GM19395 (cell line): ENCODE results near the gene SLC45A2.

Source experiments
- ATAC-seq: cut with Tn5 transposase; IDR thresholded peaks from one replicate; pipeline ENCODE4 v1.9.1; 2021; ENCODE audit warnings: mild to moderate bottlenecking, moderate library complexity; ENCODE audit not compliant: unreplicated experiment

Gene SLC45A2

DNA sequence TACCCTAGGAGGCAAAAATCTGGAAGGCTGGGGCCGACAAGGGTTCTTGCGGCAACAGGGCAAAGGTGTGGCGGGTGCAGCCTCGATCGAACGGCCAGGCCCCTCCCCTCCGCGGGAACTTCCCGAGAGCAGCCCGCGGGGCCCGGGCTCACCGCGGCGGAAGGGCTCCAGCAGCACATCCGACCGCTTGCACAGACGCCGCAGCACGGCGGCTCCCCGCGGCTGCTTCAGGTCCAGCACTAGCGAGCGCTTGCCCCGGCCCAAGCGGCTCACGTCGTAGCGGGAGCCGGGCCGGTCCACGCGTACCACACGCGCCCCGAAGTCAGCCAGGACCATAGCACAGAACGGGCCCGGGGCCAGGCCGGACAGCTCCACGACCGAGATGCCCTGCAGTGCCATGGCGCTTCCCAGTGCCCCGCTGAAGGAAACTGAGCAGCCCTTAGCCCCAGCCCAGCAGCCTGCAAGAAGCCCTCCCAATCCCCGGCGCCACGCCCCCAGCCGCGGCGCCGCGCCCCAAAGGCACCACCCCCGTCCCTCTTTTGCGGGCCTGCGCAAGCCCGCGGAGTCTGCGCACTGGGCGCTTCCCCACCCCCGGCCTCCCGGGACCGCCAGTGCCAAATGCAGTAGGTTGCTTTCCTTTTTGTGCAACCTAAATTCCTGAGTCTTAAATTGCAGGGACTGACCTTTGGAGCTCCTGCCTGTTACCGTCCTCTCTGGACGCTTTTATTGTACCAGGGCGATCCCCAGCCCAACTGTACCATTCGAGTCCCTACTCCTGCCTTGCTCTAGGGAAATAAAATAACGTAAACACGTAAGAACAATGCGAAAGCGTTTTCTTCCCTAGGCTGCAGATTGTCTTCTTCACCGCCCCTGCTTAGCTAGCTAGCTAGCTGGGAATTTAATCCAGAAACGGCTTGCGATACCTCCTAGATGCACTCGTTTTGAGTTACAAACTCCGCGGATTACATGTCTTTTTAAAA, 23.4 kb upstream of the SLC45A2 start, which contains the start of gene AMACR:
Gene AMACR, minus strand, starts transcription at position 430 of the 980 bp plus-strand sequence. Its CDS starts 31 bp downstream, at position 399.
- peak; percentile 95 for ATAC-seq

DNA sequence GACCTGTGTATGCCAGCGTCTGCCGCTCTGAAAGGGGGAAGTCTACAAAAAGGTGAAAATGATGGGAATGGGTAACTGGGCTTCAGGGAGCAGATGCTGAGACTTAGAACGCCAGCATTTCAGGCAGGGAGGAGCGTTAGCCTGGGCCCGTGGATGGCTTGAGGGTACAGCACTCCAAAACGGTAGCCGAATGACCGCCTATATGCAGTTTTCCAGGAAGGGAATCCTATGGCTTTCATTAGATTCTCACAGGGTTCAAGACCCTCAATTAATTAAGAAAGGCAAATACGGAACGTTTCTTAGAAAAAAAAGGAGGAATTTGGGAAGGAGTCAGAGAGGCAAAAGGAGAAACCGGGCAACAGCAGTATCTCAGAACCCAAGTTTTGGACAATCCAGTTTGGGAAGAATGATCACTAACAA, 22.7 kb upstream of the SLC45A2 start:
- no peak for ATAC-seq

DNA sequence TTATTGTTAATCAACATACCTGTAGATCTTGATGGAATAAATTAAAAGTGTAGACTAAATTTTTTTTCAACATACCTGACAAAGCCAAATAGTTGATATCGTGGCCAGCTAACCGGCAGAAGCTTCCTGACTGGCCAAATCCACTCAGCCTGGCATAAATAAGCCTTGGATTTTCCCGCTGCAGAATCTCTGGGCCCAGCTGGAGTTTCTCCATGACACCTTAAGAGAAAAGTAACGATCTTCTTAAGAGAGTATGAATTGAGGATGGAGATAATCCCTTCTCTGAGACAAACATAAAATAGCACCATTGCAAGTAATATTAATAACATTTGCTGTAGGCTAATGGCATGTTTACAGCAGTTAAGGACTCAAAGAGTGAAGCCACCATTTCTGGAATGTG, 21.2 kb upstream of the SLC45A2 start:
- ATAC-seq = no peak

DNA sequence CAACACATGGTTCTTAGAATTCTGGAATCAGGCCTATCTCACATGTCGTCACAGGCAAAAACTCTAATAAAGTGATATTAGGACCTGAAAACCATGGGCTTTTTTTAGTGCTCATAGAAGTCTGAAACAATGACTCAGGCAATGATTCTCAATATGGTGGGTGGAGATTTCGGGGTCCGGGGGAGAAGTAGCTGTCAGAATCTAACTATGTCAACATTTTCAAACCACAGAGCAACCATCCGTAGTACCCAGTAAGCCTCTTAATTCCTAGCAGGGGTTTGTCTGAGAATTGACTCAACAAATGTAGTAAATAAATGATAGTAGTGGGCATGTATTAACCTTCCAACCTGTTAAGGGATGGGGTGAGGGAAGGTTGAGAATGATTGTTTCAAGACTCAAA, 20.7 kb upstream of the SLC45A2 start:
- no peak for ATAC-seq

DNA sequence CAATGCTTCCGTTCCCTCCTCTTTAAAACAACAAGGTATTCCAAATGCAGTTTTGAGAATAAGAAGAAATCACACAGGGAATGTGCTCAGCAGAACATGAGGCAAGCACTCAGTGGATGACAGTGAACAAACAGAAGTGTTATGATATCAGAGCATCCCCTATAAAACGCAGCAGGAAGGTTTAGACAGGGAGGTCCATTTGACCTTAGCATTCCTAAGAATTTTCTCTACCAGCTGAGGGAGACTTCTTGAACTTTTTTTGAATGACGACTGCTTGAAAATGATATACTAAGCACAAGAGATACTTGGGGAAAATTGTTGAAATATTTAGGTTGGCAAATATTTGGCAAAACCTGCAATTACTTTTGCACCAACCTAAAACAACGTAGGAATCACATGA, 19.4 kb upstream of the SLC45A2 start:
- no peak for ATAC-seq

DNA sequence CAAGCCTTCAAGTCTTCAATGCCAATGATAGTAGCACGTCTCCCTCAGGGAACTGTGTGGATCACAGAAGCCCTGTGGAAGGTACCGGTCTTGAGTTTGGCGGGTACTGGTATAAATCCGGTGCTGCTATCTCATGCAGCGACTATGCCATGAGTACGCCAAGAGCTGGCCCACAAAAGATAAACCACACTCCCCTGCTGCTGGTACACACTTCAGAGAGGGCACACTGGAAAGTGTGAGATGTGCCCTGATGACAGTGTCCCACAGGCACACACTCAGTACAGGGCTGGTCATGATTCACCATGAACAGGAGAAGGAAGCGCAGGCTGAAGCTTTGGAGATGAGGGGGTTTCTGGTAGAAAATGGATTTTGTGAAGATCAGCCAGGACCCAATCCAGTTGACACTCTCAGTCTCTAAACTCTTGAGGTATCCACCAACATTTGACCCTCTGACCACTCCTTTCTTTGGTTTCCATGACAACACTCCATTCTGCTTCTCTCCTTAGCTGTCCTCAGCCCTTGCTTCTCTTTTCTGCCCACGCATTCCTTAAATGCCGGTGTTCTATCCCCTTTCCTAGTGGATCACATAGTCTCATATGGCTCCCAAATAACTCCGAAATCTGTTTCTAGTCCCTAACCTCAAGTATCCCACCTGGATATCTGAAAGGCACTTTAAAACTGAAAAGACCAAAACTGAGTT, 18.3 kb upstream of the SLC45A2 start:
- ATAC-seq = no peak

DNA sequence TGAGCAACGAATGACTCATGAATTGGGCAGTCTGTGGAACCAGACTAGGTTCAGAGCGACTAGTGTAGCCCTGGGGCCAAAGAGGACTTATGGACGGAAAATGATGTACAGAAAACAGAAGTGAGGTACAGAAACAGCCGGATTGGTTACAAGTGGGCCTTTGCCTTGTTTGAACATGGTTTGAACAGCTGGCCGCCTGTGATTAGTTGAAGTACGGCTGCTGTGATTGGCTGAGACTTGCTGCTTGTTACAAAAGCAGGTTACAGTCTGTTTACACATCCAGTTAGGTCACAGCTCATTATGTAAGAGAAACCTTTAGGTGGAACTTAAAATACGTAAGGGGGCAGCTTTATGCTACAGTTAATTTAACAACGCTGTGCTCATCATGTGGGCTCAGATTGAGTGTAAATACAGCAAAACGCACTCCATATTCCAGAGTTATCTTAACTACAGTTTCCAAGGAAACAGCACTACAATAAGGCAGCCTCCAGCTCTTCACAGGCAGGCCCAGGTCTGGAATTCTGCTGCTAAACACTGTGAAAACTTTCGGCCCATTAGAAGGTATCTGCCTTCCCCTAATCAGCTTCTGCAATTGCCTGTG, 16.8 kb upstream of the SLC45A2 start:
- ATAC-seq = no peak

DNA sequence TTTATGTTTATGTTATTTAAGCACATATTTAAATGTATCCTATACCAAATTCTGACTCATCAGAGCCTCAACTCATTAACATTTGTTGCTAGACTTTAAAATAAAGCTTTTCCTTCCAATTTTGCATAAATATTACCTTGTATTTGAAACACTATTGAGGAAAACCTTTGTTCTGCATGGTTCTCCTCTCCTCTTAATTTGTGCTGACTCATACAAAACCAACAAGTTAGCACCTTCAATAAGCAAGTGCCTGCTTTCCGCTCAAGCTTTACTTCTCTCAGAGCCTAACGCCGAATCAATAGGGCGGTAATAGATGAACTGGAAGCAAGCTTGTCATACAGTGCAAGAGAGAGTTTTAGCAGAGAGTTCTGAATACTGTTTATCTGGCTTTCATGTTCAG, 15.5 kb upstream of the SLC45A2 start:
- ATAC-seq = no peak

DNA sequence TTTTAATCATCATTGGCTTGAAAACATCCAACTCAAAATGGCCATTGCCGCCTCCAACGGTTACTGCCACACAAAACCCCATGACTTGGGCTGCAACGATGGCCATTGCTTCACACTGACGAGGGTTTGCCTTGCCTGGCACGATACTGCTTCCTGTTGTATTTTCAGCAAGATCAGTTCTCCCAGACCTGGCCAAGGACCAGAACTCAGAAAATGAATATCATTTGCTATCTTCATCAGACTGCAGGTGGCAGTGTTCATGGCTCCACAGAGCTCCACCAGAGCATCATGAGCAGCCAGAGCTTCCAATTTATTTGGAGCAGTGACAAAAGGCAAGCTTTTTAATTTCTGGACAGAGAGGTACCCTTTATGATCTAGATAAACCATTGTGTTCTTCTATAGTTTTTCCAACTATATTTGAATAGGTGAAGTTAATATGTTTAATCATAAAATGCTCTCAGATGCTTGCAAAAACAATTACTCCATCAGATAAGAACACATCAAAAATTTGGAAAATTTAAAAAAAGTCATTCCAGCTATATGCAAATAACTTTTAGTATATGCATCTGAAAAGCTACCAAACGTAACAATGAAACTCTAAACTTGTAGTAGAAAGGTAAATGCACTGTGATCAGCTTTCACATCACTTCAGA, 13.0 kb upstream of the SLC45A2 start:
- ATAC-seq = peak; percentile 74

DNA sequence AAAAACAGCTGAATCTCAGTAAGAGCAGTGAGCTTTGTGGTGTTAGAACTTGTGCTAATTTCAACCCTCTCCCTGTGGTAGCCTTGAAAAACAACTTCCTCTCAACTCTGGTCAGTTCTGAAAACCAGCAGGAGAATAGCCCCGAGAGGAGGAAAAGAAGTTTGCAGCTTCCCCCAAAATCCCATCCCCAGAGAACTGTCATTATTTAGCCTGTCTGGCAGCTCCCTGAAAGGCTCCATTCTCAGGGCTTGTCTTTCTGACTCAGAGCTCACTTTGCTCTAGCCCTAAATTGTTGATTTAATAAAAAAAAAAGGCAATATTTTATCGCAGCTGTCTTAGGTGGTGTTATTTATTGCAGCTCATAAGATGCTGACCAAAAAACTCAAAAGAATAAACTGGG, 11.4 kb upstream of the SLC45A2 start:
- no peak for ATAC-seq

DNA sequence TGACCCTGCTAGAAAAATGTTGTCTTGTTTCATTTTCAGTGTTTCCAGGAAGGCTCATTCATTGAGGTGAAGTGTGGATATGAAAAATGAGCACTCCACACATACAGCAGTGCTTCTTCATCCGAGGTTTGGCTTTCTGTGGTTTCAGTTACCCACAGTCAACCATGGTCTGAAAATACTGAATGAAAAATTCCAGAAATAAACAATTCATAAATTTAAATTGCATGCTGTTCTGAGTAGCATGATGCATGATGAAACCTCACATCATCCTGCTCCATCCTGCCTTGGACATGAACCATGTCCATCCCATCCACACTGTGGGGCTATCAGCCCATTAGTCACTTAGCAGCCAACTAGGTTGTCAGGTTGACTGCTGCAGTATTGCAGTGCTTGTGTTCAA, 10.4 kb upstream of the SLC45A2 start:
- no peak for ATAC-seq

DNA sequence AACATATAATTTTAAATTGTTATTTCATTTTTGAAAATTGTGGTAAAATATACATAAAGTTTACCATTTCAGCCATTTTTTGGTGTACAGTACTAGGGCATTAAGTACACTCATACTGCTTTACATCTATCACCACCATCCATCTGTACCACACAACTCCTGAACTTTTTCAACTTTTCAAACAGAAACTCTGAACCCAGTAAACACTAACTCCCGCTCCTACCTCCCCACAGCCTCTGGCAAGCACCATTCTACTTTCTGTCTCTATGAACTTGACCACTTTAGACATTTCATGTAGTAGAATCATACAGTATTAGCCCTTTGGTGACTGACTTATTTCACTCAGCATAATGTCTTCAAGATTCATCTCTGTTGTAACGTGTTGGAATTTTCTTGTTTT, 8.4 kb upstream of the SLC45A2 start:
- no peak for ATAC-seq

DNA sequence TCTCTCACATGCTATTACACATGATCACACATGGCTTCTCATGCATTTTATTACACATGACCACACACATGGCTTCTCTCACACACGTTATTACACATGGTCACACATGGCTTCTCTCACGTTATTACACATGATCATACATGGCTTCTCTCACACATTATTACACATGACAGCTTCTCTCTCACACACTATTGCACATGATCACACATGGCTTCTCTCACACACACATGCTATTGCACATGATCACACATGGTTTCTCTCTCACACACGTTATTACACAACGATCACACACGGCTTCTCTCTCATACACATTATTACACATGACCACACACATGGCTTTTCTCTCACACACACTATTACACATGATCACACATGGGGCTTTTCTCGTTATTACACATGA, 954 bp upstream of the SLC45A2 start:
- no peak for ATAC-seq

DNA sequence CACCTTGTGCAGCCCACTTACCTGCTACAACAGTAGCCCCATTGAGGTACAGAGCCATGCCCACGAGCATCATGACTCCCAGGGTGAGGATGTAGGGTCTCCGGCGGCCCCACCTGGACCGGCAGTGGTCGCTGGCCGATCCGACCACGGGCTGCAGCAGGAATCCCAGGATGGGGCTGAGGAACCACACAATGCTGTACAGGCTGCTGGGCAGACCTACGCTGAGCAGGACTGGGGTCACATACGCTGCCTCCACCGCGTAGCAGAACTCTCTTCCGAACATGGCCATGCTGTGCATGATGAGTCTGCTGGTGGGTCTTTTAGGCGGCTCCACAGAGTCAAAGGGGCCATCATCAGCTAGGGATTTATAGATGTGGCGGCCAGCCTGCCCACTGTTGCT, 315 bp downstream of the SLC45A2 start:
- ATAC-seq = no peak

DNA sequence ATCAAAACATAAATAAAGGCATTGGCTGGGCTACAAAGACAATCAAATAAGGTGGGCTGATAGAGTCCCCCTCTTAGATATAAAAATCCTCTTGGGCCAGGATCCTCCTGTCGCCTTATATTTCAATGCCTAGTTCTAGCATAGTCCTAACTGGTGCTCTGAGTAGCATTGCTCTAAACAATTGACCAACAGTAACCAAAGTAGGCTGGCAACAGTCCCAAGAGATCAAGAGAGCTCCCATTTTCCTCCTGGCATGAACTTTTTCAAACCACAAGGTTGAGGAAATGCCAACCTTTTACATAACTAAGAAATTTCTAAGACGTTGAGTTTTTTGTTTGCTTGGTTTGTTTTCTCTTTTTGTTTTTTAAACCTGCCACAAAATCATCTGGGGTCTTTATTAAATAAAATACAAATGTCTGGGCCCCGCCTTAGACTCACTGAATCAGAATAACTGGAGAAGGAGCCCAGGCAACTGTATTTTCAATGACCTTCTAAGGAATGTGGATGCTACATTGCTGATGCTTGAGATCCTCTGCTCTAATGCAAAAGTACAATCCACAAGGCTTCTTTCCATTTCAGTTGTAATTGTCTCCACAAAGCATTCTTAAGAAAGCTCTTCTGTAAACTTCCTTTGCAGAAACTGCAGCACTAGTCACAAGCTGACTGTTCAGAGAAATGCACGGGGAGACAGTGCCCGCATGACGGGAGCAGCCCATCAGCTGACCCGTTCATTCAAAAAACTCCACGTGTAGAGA, 2.9 kb downstream of the SLC45A2 start:
- ATAC-seq = no peak

DNA sequence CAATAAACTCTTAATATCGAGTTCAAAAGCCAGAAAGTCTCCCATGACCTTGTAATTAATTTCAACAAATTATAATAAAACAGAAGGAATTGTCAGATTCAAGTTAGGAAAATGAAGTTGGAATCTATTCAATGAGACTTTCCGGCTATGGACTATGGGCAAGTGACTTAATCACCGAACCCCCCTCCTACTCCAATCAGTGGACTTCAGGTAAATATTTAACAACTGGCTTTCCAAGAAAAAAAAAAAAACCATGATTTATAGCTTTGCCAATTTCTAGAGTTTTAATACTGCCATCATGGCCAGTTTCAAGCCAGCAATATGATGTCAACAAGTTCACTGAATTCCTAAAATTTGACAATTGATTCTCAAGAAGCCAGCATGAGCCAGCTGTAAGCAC, 4.5 kb downstream of the SLC45A2 start:
- no peak for ATAC-seq

DNA sequence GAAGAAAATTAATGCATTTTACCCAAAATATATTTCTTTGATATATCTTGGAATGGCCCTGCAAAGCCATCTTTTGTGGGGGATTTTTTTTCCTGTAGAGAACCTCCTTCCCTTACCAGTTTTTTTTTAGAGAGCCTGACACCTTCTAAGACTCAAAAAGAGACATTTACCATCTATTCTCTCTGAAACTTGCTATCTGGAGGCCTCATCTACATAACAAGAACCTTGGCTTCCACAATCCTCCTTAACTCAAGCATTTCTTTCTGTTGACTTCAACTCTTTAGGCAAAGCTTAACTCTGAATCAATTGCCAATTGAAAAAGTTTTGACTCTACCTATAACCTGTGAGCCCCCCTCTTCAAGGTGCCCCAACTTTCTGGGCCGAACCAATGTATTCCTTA, 6.2 kb downstream of the SLC45A2 start:
- ATAC-seq = no peak

DNA sequence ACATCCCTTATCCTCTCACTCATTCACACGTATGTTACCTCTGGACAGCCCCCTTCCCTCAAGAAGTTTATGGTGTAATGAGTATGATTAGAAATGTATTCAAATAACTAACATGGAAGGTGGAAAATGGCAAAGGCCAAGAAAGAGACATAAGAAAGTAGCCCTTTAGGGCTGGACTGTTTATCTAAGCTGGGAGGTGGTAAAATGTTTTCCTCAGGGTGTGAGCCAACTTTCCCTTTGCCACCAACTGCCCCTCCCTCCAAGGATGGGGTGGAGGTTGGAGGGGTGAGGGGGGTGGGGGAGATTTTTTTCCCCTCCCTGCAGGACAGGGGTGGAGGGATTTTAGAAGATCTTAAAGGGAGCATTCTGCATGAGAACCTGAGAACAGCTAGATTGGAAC, 8.2 kb downstream of the SLC45A2 start:
- no peak for ATAC-seq

DNA sequence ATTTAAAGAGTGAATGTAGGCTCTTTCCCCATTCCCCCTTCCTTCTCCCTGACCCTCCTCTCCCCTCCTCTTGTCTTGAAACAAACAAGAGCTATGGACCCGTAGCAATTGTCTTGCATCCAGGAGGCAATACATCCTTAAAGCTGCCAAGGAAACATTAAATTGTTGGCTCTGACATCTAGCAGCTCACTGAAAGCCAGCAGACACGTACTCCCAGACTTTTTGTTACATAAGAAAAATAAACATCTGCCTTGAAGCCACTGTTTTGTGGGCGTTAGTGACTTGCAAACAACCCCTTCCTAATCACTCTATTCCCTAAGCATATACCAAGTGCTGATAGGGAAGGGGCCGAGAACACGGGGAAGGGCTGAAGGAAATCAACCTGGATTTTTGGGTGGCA, 8.6 kb downstream of the SLC45A2 start:
- ATAC-seq = no peak

DNA sequence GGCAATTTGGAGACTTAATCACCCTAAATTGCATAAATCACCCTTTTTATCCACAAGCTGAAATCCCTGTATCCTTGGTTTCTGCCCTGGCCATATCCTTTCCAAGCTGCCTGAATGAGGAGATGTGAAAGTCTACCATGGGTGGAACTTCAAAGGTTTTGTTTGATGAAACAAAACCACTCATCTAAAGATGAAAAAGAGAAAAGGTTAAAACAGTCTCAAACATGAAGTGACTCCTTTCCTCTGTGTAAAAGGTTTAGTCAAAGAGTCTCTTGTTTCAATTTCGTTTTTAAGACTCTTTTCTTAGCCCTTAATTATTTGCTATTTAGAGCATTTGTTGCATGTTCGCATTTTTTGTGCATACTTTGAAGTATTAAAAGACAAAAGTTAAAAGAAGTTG, 11.2 kb downstream of the SLC45A2 start:
- ATAC-seq = peak; percentile 63
